Mesendoderm (in vitro differentiated cells): ENCODE data around the gene NAXD.
A peak's percentile ranks its signal among the peaks of the same experiment; 100 is the strongest.

ENCODE experiments used
- DNase-seq: peaks from one replicate; pipeline ENCODE4 v3.0.0; 2013
- H2AK5ac ChIP-seq: 2 replicates; pipeline ENCODE4 v1.6.1; 2013; ENCODE audit warnings: low read length, inconsistent platforms
- H2BK120ac ChIP-seq: 2 replicates; pipeline ENCODE4 v1.6.1; 2013; ENCODE audit warnings: low read depth, mild to moderate bottlenecking, low read length, moderate library complexity, mixed read lengths
- H2BK15ac ChIP-seq: replicated peaks from 2 replicates; pipeline ENCODE4 v1.6.1; 2013; ENCODE audit warnings: low read depth, mild to moderate bottlenecking, moderate library complexity
- H2BK5ac ChIP-seq: 2 replicates; pipeline ENCODE4 v1.6.1; 2013; ENCODE audit warnings: low read length, inconsistent platforms
- H3K18ac ChIP-seq: 2 replicates; pipeline ENCODE4 v1.6.1; 2013; ENCODE audit warnings: mild to moderate bottlenecking, low read length, mixed read lengths
- H3K23ac ChIP-seq: one replicate; pipeline ENCODE4 v1.6.1; 2013; ENCODE audit warnings: low read length
- H3K27ac ChIP-seq: 2 replicates; pipeline ENCODE4 v1.5.1; 2013; ENCODE audit warnings: low read depth, mild to moderate bottlenecking, inconsistent platforms, low read length, moderate library complexity
- H3K27me3 ChIP-seq: 2 replicates; pipeline ENCODE4 v1.6.1; 2013; ENCODE audit warnings: low read length, control low read depth, mild to moderate bottlenecking, inconsistent platforms; ENCODE audit not compliant: insufficient read depth, poor library complexity
- H3K36me3 ChIP-seq: 2 replicates; pipeline ENCODE4 v1.6.1; 2013; ENCODE audit warnings: low read length, inconsistent platforms; ENCODE audit not compliant: control insufficient read depth, insufficient read depth
- H3K4ac ChIP-seq: one replicate; pipeline ENCODE4 v1.6.1; 2013; ENCODE audit warnings: low read depth, mild to moderate bottlenecking, low read length, moderate library complexity
- H3K4me1 ChIP-seq: 2 replicates; pipeline ENCODE4 v1.6.1; 2013; ENCODE audit warnings: low read depth, low read length, inconsistent platforms; ENCODE audit not compliant: control insufficient read depth
- H3K4me2 ChIP-seq: 2 replicates; pipeline ENCODE4 v1.6.1; 2013; ENCODE audit warnings: low read length
- H3K4me3 ChIP-seq: 2 replicates; pipeline ENCODE4 v1.5.1; 2013; ENCODE audit warnings: mild to moderate bottlenecking, low read length
- H3K56ac ChIP-seq: one replicate; pipeline ENCODE4 v1.6.1; 2013; ENCODE audit warnings: low read length
- H3K79me1 ChIP-seq: 2 replicates; pipeline ENCODE4 v1.6.1; 2013; ENCODE audit warnings: low read length, inconsistent platforms
- H3K79me2 ChIP-seq: 2 replicates; pipeline ENCODE4 v1.6.1; 2013; ENCODE audit warnings: mild to moderate bottlenecking, low read length; ENCODE audit not compliant: control insufficient read depth, insufficient read depth
- H3K9ac ChIP-seq: 2 replicates; pipeline ENCODE4 v1.6.1; 2013; ENCODE audit warnings: low read length, inconsistent platforms
- H4K5ac ChIP-seq: one replicate; pipeline ENCODE4 v1.6.1; 2013; ENCODE audit warnings: low read length
- H4K8ac ChIP-seq: one replicate; pipeline ENCODE4 v1.6.1; 2013; ENCODE audit warnings: low read depth, mild to moderate bottlenecking, control low read depth, low read length, moderate library complexity
- WGBS: extraction: QIAGEN DNeasy Blood & Tissue Kit; methylation state at CpG from one replicate; pipeline ENCODE4 v1.1.7; 2013; ENCODE audit warnings: low lambda C conversion rate, missing lambda C conversion rate; ENCODE audit not compliant: insufficient coverage; ENCODE audit errors: extremely low coverage; 5-methylcytosine and 5-hydroxymethylcytosine counted together

Gene NAXD

DNA sequence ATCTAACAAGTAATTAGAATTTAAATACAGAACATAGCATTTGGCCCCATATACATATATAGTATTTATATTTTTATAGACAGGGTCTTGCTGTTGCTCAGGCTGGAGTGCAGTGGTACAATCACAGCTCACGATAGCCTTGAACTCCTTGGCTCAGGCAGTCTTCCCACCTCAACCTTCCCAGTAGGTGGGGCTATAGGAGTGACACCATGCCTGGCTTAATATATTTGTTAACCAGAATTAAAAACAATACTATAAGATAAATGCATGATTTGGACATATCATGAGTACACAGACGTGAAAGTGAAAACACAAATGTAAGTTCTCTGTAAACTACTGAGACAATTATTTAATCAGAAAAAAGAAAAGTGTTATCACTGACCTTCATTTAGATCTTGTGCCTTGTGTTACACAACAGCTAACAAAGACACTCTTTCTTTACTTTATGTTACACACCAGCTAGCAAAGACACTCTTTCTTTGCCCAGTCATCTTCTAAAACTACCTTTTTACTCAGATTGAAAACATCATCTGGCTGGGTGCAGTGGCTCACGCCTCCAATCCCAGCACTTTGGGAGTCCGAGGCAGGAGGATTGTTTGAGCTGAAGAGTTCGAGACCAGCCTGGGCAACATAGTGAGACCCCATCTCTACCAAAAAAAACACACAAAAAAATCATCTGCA, 68.0 kb downstream of the NAXD start:
- Histone ChIP-seq H3K56ac (no peak overlapping the region), H2BK5ac (no peak overlapping the region), H2BK15ac (no peak overlapping the region), H3K4ac (no peak overlapping the region), H3K4me2 (no peak overlapping the region), H3K4me1 (no peaks in the 10 kb centered on the region), H3K18ac (no peak overlapping the region), H3K79me2 (no peaks in the 10 kb centered on the region), H3K36me3 (peaks cover 4% of the 10 kb centered on the region), H2BK120ac (no peak overlapping the region), H2AK5ac (no peak overlapping the region), H4K5ac (no peak overlapping the region), H3K23ac (no peak overlapping the region), H3K79me1 (no peaks in the 10 kb centered on the region), H4K8ac (no peak overlapping the region), H3K27ac (no peak overlapping the region), H3K9ac (no peak overlapping the region), H3K27me3 (no peaks in the 10 kb centered on the region), H3K4me3 (no peak overlapping the region)
- no CpG with 5 or more reads among the region's 5 CpGs for WGBS
- peak; percentile 37 for DNase-seq

DNA sequence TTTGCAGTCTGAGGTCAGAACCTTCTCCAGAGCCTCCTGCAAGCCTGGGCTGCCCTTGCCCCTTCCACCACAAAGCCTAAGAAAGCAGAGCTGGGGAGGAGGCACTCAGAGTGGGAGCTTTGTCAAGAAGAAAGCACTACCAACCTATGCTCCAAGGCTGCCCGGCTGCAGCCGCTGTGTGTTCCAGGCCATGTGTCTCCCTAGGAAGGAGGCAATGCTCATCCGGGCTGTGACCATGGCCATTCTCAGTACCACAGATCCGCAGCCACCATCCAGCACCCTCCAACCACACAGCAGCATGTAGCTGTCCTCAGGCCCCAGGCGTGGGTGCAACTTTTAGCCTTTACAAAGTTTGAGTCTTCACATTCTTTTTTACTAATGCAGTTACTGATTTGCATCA, 68.6 kb downstream of the NAXD start:
- H3K18ac ChIP-seq: no peak overlapping the region
- WGBS: no CpG with 5 or more reads among the region's 5 CpGs
- no peak overlapping the region for H3K56ac ChIP-seq
- H2AK5ac ChIP-seq: no peak overlapping the region
- H3K79me2 ChIP-seq: no peaks in the 10 kb centered on the region
- H4K8ac ChIP-seq: no peak overlapping the region
- no peaks in the 10 kb centered on the region for H3K79me1 ChIP-seq
- no peak overlapping the region for H2BK120ac ChIP-seq
- no peak overlapping the region for H2BK15ac ChIP-seq
- H3K4me2 ChIP-seq: no peak overlapping the region
- H3K36me3 ChIP-seq: peaks cover 3% of the 10 kb centered on the region
- no peak overlapping the region for H2BK5ac ChIP-seq
- DNase-seq: no peak
- H3K23ac ChIP-seq: no peak overlapping the region
- no peak overlapping the region for H3K4me3 ChIP-seq
- H3K9ac ChIP-seq: no peak overlapping the region
- H3K4me1 ChIP-seq: no peaks in the 10 kb centered on the region
- no peak overlapping the region for H3K27ac ChIP-seq
- H3K27me3 ChIP-seq: no peaks in the 10 kb centered on the region
- no peak overlapping the region for H3K4ac ChIP-seq
- no peak overlapping the region for H4K5ac ChIP-seq

DNA sequence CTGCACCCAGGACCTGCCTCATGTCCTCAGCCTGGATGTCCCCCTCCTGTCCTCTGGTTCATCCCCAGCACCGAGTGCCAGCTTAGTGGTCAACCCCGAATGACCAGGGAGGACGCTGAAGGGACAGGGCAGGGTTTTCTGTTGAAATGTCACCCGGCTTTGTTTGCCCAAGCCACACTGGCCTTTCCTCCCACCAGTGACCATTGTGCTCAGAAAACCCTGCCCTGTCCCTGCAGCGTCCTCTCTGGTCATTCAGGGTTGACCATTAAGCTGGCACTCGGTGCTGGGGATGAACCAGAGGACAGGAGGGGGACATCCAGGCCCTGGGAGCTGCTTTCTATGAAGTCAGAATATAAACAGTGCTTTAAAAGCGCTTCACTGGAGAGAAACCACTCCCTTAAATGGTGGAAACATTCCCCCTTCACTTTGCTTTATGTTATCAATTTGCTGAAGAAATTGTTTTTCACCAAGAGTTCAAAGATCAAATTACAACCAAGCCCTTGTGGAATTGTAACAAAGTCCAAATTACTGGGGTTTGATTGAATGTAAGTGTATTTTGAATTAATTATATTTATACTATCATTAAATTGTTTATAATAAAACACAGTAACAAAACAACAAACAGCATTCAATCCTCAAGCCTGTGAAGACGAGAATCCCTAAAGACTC, 69.2 kb downstream of the NAXD start:
- WGBS: no CpG with 5 or more reads among the region's 8 CpGs
- H2BK120ac ChIP-seq: no peak overlapping the region
- no peaks in the 10 kb centered on the region for H3K79me1 ChIP-seq
- no peak overlapping the region for H3K9ac ChIP-seq
- H3K36me3 ChIP-seq: peaks cover 2% of the 10 kb centered on the region
- H3K27me3 ChIP-seq: no peaks in the 10 kb centered on the region
- H3K4ac ChIP-seq: no peak overlapping the region
- no peak overlapping the region for H3K4me3 ChIP-seq
- DNase-seq: no peak
- no peak overlapping the region for H3K4me2 ChIP-seq
- no peak overlapping the region for H4K5ac ChIP-seq
- H3K4me1 ChIP-seq: no peaks in the 10 kb centered on the region
- H3K27ac ChIP-seq: no peak overlapping the region
- no peak overlapping the region for H3K18ac ChIP-seq
- H3K56ac ChIP-seq: no peak overlapping the region
- no peak overlapping the region for H2BK15ac ChIP-seq
- no peak overlapping the region for H4K8ac ChIP-seq
- H2AK5ac ChIP-seq: no peak overlapping the region
- H3K23ac ChIP-seq: no peak overlapping the region
- H3K79me2 ChIP-seq: no peaks in the 10 kb centered on the region
- H2BK5ac ChIP-seq: no peak overlapping the region

DNA sequence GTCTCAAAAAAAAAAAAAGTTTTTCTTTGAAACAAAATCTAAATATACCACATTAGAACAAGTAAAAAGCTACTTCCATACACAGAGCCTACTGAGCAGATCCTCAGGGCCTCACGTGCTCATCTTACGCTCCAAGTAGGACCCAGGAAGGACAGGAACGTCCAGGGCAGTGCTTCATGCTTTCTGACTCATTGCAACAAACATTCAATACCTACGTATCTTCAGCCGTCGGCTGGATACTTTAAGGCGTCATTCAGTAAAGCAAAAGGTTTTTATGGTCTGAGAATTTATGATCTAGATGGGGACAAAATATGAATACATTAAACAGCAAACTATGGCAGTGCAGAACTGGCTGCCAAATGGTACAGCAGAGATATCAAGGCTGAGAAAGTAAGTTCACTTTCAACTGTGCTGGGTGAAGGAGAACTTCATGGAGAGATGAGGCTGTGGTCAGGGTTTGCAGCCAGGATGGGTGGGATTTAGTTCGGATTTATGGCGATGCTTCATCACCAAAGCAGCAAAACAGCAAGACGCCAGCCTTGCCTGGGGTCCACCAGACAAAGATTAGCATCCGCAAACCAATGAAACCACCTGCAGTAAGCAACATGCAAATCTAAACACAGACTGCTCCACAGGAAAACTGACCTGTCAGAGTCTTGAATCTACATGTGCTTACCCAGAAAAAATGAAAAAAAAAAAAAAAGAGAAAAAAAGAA, 70.1 kb downstream of the NAXD start:
- Histone ChIP-seq H3K9ac (no peak overlapping the region), H3K4me1 (no peaks in the 10 kb centered on the region), H3K4ac (no peak overlapping the region), H3K56ac (no peak overlapping the region), H2BK15ac (no peak overlapping the region), H3K4me2 (no peak overlapping the region), H4K8ac (no peak overlapping the region), H3K18ac (no peak overlapping the region), H3K79me2 (no peaks in the 10 kb centered on the region), H3K4me3 (no peak overlapping the region), H2BK120ac (no peak overlapping the region), H3K79me1 (no peaks in the 10 kb centered on the region), H4K5ac (no peak overlapping the region), H2AK5ac (no peak overlapping the region), H3K27me3 (no peaks in the 10 kb centered on the region), H2BK5ac (no peak overlapping the region), H3K23ac (no peak overlapping the region), H3K27ac (no peak overlapping the region), H3K36me3 (peaks cover 2% of the 10 kb centered on the region)
- WGBS: no CpG with 5 or more reads among the region's 11 CpGs
- no peak for DNase-seq

DNA sequence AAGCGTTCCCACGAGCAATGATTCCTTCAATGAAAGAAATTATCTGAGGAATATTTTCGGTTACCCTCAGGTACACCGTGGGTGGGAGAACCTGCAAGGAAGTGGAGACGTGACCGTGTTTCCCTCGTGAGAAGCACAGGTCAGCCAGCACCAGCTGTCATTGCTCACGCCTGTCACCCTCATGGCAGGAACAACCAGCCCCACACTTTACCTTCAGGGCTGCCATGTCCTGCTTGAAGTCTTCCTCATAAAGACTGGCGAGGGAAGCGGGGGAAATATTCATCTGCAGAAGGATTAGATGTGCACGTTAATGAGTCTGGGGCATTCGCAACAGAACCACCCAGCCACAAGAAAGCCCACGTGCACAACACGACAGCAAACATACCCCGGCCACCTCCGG, 72.4 kb downstream of the NAXD start:
- Histone ChIP-seq H4K8ac (no peak overlapping the region), H3K4ac (no peak overlapping the region), H2BK120ac (no peak overlapping the region), H2BK15ac (no peak overlapping the region), H2BK5ac (no peak overlapping the region), H3K23ac (no peak overlapping the region), H3K79me1 (no peaks in the 10 kb centered on the region), H3K27me3 (no peaks in the 10 kb centered on the region), H3K4me1 (no peaks in the 10 kb centered on the region), H3K18ac (no peak overlapping the region), H4K5ac (no peak overlapping the region), H3K4me2 (no peak overlapping the region), H3K36me3 (no peaks in the 10 kb centered on the region), H3K27ac (no peak overlapping the region), H2AK5ac (no peak overlapping the region), H3K56ac (no peak overlapping the region), H3K4me3 (no peak overlapping the region), H3K9ac (no peak overlapping the region), H3K79me2 (no peaks in the 10 kb centered on the region)
- WGBS: no CpG with 5 or more reads among the region's 16 CpGs
- no peak for DNase-seq
